Neural cell (in vitro differentiated cells): Measurements from ENCODE around the gene SEC22A. TPM values are rescaled to one million over a fixed set of nuclear protein-coding genes. Genes with fewer than 3 reads are reported as not detected.

Experiments
- H2AFZ ChIP-seq: fragments of 200-600, 300-800 bp; sonication (generic), shearing (Covaris generic); 2 replicates; pipeline ENCODE4 v1.6.0; 2014; ENCODE audit warnings: low read depth, mild to moderate bottlenecking, antibody characterized with exemption, low read length, moderate library complexity
- H3F3A ChIP-seq: fragments of 200-600 bp; shearing (Covaris generic); 2 replicates; pipeline ENCODE4 v1.6.1; 2016; ENCODE audit warnings: mild to moderate bottlenecking, moderate library complexity, mixed read lengths, antibody characterized with exemption, low read length; ENCODE audit not compliant: insufficient read depth, poor library complexity, severe bottlenecking
- H3K27ac ChIP-seq: fragments of 200-600, 300-800 bp; sonication (generic), shearing (Covaris generic); 2 replicates; pipeline ENCODE4 v1.5.1; 2014; ENCODE audit warnings: mild to moderate bottlenecking, low read length, moderate library complexity
- H3K27me3 ChIP-seq: fragments of 300-800, 200-600 bp; sonication (generic), shearing (Covaris generic); 2 replicates; pipeline ENCODE4 v1.6.0; 2014; ENCODE audit warnings: mild to moderate bottlenecking, low read depth, low read length, moderate library complexity; ENCODE audit not compliant: insufficient read depth
- H3K36me3 ChIP-seq: fragments of 300-800, 200-600 bp; sonication (generic), shearing (Covaris generic); 2 replicates; pipeline ENCODE4 v1.5.1; 2014; ENCODE audit warnings: mild to moderate bottlenecking, antibody characterized with exemption, low read length, moderate library complexity; ENCODE audit not compliant: insufficient read depth
- H3K4me2 ChIP-seq: fragments of 300-800, 200-600 bp; sonication (generic), shearing (Covaris generic); 2 replicates; pipeline ENCODE4 v1.6.0; 2014; ENCODE audit warnings: mild to moderate bottlenecking, low read length
- H3K4me3 ChIP-seq: fragments of 300-800, 200-600 bp; sonication (generic), shearing (Covaris generic); 2 replicates; pipeline ENCODE4 v1.5.1; 2014; ENCODE audit warnings: mild to moderate bottlenecking, low read length, moderate library complexity
- H3K79me2 ChIP-seq: fragments of 200-600 bp; shearing (Covaris generic); replicated peaks from 2 replicates; pipeline ENCODE4 v1.6.0; 2014; ENCODE audit warnings: mild to moderate bottlenecking, low read length, moderate library complexity; ENCODE audit not compliant: insufficient read depth
- H3K9ac ChIP-seq: fragments of 300-800, 200-600 bp; sonication (generic), shearing (Covaris generic); 2 replicates; pipeline ENCODE4 v1.6.1; 2016; ENCODE audit warnings: mild to moderate bottlenecking, low read length, mixed read lengths
- H3K9me2 ChIP-seq: fragments of 200-600 bp; shearing (Covaris generic); 2 replicates; pipeline ENCODE4 v1.6.1; 2016; ENCODE audit warnings: mild to moderate bottlenecking, low read length, mixed read lengths; ENCODE audit not compliant: insufficient read depth
- H3K9me3 ChIP-seq: fragments of 200-600, 300-800 bp; sonication (generic), shearing (Covaris generic); 2 replicates; pipeline ENCODE4 v1.6.1; 2016; ENCODE audit warnings: mild to moderate bottlenecking, mixed run types, low read length, moderate library complexity, mixed read lengths
- H4K20me1 ChIP-seq: fragments of 200-600 bp; shearing (Covaris generic); 2 replicates; pipeline ENCODE4 v1.6.1; 2016; ENCODE audit warnings: mild to moderate bottlenecking, mixed run types; ENCODE audit not compliant: insufficient read depth
- CTCF ChIP-seq: fragments of 450-650 bp; IDR thresholded peaks from 2 replicates; pipeline ENCODE4 v1.5.1; 2014; ENCODE audit warnings: antibody characterized with exemption, mild to moderate bottlenecking, moderate library complexity; ENCODE audit not compliant: poor library complexity, severe bottlenecking
- EP300 ChIP-seq: fragments of 450-650 bp; conservative IDR thresholded peaks from 2 replicates; pipeline ENCODE4 v1.6.1; 2014; ENCODE audit warnings: antibody characterized with exemption, mild to moderate bottlenecking, moderate library complexity; ENCODE audit not compliant: poor library complexity, severe bottlenecking
- EZH2 ChIP-seq: fragments of 200-600, 300-800 bp; shearing (Covaris generic), sonication (generic); IDR thresholded peaks from 2 replicates; pipeline ENCODE4 v1.6.1; 2014; ENCODE audit warnings: antibody characterized with exemption, low read length, borderline replicate concordance, mild to moderate bottlenecking; ENCODE audit not compliant: insufficient read depth, poor library complexity, severe bottlenecking
- MXI1 ChIP-seq: fragments of 450-650 bp; conservative IDR thresholded peaks from 2 replicates; pipeline ENCODE4 v1.6.1; 2014; ENCODE audit warnings: antibody characterized with exemption, mild to moderate bottlenecking; ENCODE audit not compliant: poor library complexity, severe bottlenecking
- POLR2AphosphoS5 ChIP-seq: IDR thresholded peaks from 2 replicates; pipeline ENCODE4 v1.6.1; 2012
- RAD21 ChIP-seq: fragments of 450-650 bp; conservative IDR thresholded peaks from 2 replicates; pipeline ENCODE4 v1.6.1; 2014; ENCODE audit warnings: antibody characterized with exemption, mild to moderate bottlenecking, moderate library complexity
- REST ChIP-seq: IDR thresholded peaks from 2 replicates; pipeline ENCODE4 v1.6.1; 2012; ENCODE audit warnings: borderline replicate concordance
- SMC3 ChIP-seq: fragments of 450-650 bp; conservative IDR thresholded peaks from 2 replicates; pipeline ENCODE4 v1.6.1; 2014; ENCODE audit warnings: antibody characterized with exemption, mild to moderate bottlenecking, moderate library complexity; ENCODE audit not compliant: poor library complexity
- TAF1 ChIP-seq: IDR thresholded peaks from 2 replicates; pipeline ENCODE4 v1.6.1; 2012; ENCODE audit warnings: low read depth
- polyA plus RNA-seq: library from polyadenylated mRNA; depleted of rRNA; stranded (reverse); fragments of >200 nt; gene quantifications from 2 replicates; pipeline ENCODE4 v1.2.3, GENCODE V29; 2014

SEC22A gene
- polyA plus RNA-seq, 1 donor from 2014 or later = 44.0 TPM

- no peak overlapping the region for H2AFZ ChIP-seq
- peaks cover 6% of the 10 kb centered on the region for H3K36me3 ChIP-seq
- TF ChIP-seq TAF1 = no peak
- TF ChIP-seq REST = no peak
- no peak for TF ChIP-seq EZH2
- no peak for TF ChIP-seq RAD21
- TF ChIP-seq EP300 = no peak
- no peak for TF ChIP-seq MXI1
- TF ChIP-seq POLR2AphosphoS5 = no peak
- TF ChIP-seq SMC3 = no peak
- TF ChIP-seq CTCF = no peak
- H3K9me2 ChIP-seq = no peaks in the 10 kb centered on the region
- no peaks in the 10 kb centered on the region for H3K27me3 ChIP-seq
- H3K27ac ChIP-seq = no peak overlapping the region
- no peak overlapping the region for H3K9ac ChIP-seq
- H3K9me3 ChIP-seq = no peaks in the 10 kb centered on the region
- H3F3A ChIP-seq = no peaks in the 10 kb centered on the region
- H4K20me1 ChIP-seq = no peaks in the 10 kb centered on the region
- H3K4me2 ChIP-seq = no peak overlapping the region
- H3K79me2 ChIP-seq = no peaks in the 10 kb centered on the region
- no peak overlapping the region for H3K4me3 ChIP-seq
Observed at GRCh38 chr3:123239756-123240155, 38.0 kb downstream of the SEC22A start.

GRCh38 chr3:123244128-123244527 is 42.4 kb downstream of the SEC22A start:
- no peaks in the 10 kb centered on the region for H3F3A ChIP-seq
- no peaks in the 10 kb centered on the region for H3K79me2 ChIP-seq
- H3K4me2 ChIP-seq = no peak overlapping the region
- H3K27ac ChIP-seq = no peak overlapping the region
- H4K20me1 ChIP-seq = no peaks in the 10 kb centered on the region
- TF ChIP-seq EZH2 = no peak
- TF ChIP-seq EP300 = no peak
- TF ChIP-seq POLR2AphosphoS5 = no peak
- TF ChIP-seq MXI1 = no peak
- TF ChIP-seq REST = no peak
- TF ChIP-seq CTCF = no peak
- no peak for TF ChIP-seq TAF1
- no peak for TF ChIP-seq SMC3
- no peak for TF ChIP-seq RAD21
- no peaks in the 10 kb centered on the region for H3K9me3 ChIP-seq
- H3K9me2 ChIP-seq = no peaks in the 10 kb centered on the region
- no peaks in the 10 kb centered on the region for H3K27me3 ChIP-seq
- H3K4me3 ChIP-seq = no peak overlapping the region
- H3K36me3 ChIP-seq = peaks cover 6% of the 10 kb centered on the region
- no peak overlapping the region for H3K9ac ChIP-seq
- no peak overlapping the region for H2AFZ ChIP-seq
